ENCODE results near the gene USP31. TPM values are rescaled to one million over a fixed set of nuclear protein-coding genes. Genes with fewer than 3 reads are reported as not detected.

The USP31 gene
- total RNA-seq, 2 experiments from 2014 or later: 5.1 to 5.2 TPM

DNA sequence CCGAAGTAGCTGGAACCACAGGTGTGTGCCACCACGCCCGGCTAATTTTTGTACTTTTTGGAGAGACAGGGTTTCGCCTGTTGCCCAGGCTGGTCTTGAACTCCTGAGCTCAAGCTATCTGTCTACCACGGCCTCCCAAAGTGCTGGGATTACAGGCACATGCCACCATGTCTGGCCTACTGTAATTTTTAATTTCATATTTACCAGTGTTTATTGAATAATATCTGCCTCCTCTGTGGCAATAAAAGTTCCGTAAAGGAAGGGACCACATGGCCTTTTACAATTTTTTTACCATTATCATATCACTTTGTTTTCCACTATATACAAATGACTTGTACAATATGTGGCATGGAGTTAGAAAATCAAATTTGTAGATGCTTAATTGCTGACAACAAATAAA is 7.8 kb downstream of the USP31 start:
- intact Hi-C loops (cut with micrococcal nuclease): no loop called here
- Mint-ChIP-seq H3K27ac (no peak overlapping the region), H3K9me3 (peaks cover 15% of the 10 kb centered on the region), H3K4me1 (ENCODE audit: low read depth) (peaks cover 9% of the 10 kb centered on the region), H3K36me3 (ENCODE audit: low read depth) (peaks cover 14% of the 10 kb centered on the region), H3K4me3 (no peak overlapping the region), H3K27me3 (ENCODE audit: low read depth) (no peaks in the 10 kb centered on the region)
- DNase-seq: no peak
- CTCF ChIA-PET: no interaction called here

DNA sequence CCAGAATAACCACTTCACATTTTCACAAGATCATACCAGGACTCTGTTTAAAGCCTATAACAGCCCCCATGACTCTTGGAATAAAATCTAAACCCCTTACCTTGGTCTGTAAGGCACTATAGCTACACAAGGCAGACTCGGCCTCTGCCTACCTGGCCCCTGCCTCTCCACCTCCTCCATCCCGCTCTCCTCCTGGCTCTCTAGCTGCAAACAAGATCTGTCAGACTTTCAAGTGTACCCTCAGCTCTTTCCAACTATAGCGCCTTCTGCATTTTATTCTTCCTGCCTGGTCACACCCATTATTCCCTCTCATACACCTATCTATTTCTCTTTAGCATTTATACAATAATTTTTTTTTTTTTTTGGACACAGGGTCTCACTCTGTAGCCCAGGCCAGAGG is 8.2 kb downstream of the USP31 start:
- CTCF ChIA-PET: interaction anchor here (0.7 kb wide), 1 partner anchor 245 kb away, joined by 4 read pairs; no protein-coding TSS in a partner anchor
- DNase-seq: no peak
- Mint-ChIP-seq H3K4me3 (no peak overlapping the region), H3K4me1 (ENCODE audit: low read depth) (peaks cover 9% of the 10 kb centered on the region), H3K27ac (no peak overlapping the region), H3K36me3 (ENCODE audit: low read depth) (peaks cover 16% of the 10 kb centered on the region), H3K27me3 (ENCODE audit: low read depth) (no peaks in the 10 kb centered on the region), H3K9me3 (peaks cover 17% of the 10 kb centered on the region)
- intact Hi-C loops (cut with micrococcal nuclease): no loop called here

DNA sequence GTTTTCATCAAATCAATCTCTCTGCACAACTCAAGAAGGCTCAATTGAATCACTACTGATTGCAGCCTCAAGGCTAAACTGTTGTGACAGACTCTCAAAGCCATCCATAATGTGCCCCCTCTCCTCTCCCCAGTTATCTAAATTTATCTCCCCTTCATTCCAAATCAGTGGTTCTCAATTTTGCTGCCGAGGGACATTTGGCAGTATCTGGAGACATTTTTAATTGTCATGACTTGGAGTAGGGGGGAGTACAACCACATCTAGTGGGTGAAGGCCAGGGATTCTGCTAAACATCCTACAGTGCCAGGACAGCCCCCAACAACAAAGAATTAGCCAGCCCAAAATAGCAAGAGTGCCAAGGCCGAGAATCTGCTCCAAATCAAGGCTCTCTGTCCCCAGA is 9.1 kb downstream of the USP31 start:
- H3K9me3 Mint-ChIP-seq: peaks cover 20% of the 10 kb centered on the region
- CTCF ChIA-PET: no interaction called here
- no peak overlapping the region for H3K27ac Mint-ChIP-seq
- no peak for DNase-seq
- intact Hi-C loops (cut with micrococcal nuclease): no loop called here
- peaks cover 20% of the 10 kb centered on the region for H3K36me3 Mint-ChIP-seq (ENCODE audit: low read depth)
- peaks cover 3% of the 10 kb centered on the region for H3K4me1 Mint-ChIP-seq (ENCODE audit: low read depth)
- no peak overlapping the region for H3K4me3 Mint-ChIP-seq
- H3K27me3 Mint-ChIP-seq (ENCODE audit: low read depth): no peaks in the 10 kb centered on the region

DNA sequence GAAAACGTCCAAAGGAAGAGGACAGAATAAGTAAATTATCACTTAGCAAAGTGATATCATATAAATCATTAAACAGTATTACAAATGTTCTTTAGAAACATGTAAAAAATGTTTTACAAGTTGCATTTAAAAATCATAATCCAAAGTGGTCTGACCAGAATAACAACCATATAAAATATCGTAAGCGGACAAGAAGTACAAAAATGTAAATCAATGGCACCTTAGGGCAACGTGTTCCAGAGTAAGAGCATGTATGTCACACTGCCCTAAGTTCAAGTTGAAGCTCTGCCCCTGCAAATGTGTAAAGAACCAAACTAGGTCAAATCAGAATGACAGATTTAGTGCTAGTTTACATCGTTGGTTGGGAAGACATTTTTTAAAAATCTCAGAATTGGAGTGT is 11.4 kb downstream of the USP31 start:
- peaks cover 20% of the 10 kb centered on the region for H3K36me3 Mint-ChIP-seq (ENCODE audit: low read depth)
- H3K9me3 Mint-ChIP-seq: peaks cover 20% of the 10 kb centered on the region
- H3K27me3 Mint-ChIP-seq (ENCODE audit: low read depth): no peaks in the 10 kb centered on the region
- H3K4me3 Mint-ChIP-seq: no peak overlapping the region
- CTCF ChIA-PET: no interaction called here
- H3K27ac Mint-ChIP-seq: no peak overlapping the region
- intact Hi-C loops (cut with micrococcal nuclease): no loop called here
- H3K4me1 Mint-ChIP-seq (ENCODE audit: low read depth): peaks cover 5% of the 10 kb centered on the region
- no peak for DNase-seq

DNA sequence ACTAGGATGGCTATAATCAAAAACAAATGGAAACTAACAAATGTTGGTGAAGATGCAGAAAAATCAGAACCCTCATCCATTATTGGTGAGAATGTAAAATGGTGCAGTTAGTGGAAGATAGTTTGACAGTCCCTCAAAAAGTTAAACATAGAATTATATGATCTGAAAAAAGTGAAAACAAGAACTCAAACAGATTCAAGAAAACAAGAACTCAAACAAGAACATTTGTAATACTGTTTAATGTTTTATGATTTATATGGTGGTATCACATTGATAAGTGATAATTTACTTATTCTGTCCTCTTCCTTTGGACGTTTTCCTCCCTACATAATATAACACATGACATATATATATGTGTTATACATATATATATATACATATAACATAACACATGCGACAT is 12.0 kb downstream of the USP31 start:
- no peak for DNase-seq
- intact Hi-C loops (cut with micrococcal nuclease): no loop called here
- CTCF ChIA-PET: no interaction called here
- Mint-ChIP-seq H3K27me3 (ENCODE audit: low read depth) (no peaks in the 10 kb centered on the region), H3K36me3 (ENCODE audit: low read depth) (peaks cover 20% of the 10 kb centered on the region), H3K9me3 (peaks cover 20% of the 10 kb centered on the region), H3K4me1 (ENCODE audit: low read depth) (peaks cover 9% of the 10 kb centered on the region), H3K4me3 (no peak overlapping the region), H3K27ac (no peak overlapping the region)

DNA sequence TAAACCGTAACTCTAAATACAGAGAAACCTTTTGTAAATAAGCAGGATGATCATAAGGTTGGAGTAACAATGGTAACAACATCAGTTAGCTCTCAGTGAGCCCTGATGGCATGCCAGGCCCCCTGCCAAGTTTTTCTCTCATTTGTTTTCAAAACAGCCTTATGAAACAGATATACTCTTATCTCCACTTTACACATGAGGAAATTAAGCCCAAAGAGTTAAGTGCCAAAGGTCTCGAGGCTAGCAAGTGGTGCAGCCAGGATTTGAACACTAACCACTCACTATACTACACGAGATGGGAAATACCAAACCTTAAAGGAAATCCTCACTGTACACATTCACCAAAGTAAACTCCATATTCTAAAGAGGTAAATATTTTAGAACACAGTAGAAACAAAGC is 15.0 kb downstream of the USP31 start:
- intact Hi-C loops (cut with micrococcal nuclease): no loop called here
- H3K27ac Mint-ChIP-seq: no peak overlapping the region
- CTCF ChIA-PET: no interaction called here
- no peak overlapping the region for H3K4me3 Mint-ChIP-seq
- no peak for DNase-seq
- H3K4me1 Mint-ChIP-seq (ENCODE audit: low read depth): peaks cover 14% of the 10 kb centered on the region
- no peaks in the 10 kb centered on the region for H3K27me3 Mint-ChIP-seq (ENCODE audit: low read depth)
- H3K9me3 Mint-ChIP-seq: peaks cover 20% of the 10 kb centered on the region
- H3K36me3 Mint-ChIP-seq (ENCODE audit: low read depth): peaks cover 20% of the 10 kb centered on the region

DNA sequence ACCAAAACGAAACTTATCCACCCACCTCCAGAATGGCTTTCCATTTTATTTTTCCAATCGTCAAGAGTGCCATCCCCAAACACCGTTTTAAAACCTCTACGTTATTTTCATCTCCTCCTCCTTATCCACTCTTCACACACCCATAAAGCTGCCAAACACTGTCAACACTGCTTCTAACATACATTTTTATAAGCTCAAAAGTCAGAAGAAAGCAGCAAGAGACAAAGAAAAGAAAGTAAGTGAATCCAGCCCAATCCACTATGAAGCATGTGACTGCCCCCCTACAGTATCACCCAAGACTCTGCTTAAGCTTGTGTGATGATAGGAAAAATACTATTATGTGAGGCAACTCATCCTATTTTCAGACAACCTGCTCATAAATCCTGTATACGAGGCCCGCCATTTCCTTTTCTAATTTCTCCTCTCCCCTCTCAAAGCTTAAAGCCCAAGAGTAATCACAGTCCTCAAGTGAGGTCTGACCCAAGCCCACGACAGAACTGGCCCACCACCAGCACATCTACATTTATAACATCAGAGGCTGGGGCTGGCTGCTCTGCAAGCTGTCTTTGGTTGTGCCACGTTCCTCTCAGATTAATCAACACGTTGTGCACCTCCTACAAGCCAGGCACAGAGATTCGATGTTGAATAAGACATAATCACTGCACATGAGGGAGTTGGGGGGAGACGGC is 16.3 kb downstream of the USP31 start:
- no peak for DNase-seq
- Mint-ChIP-seq H3K4me1 (ENCODE audit: low read depth) (peaks cover 14% of the 10 kb centered on the region), H3K27ac (no peak overlapping the region), H3K36me3 (ENCODE audit: low read depth) (peaks cover 13% of the 10 kb centered on the region), H3K4me3 (no peak overlapping the region), H3K9me3 (peaks cover 12% of the 10 kb centered on the region), H3K27me3 (ENCODE audit: low read depth) (no peaks in the 10 kb centered on the region)
- CTCF ChIA-PET: interaction anchor here (0.9 kb wide), 1 partner anchor 198 kb away, joined by 4 read pairs; no protein-coding TSS in a partner anchor
- intact Hi-C loops (cut with micrococcal nuclease): no loop called here

DNA sequence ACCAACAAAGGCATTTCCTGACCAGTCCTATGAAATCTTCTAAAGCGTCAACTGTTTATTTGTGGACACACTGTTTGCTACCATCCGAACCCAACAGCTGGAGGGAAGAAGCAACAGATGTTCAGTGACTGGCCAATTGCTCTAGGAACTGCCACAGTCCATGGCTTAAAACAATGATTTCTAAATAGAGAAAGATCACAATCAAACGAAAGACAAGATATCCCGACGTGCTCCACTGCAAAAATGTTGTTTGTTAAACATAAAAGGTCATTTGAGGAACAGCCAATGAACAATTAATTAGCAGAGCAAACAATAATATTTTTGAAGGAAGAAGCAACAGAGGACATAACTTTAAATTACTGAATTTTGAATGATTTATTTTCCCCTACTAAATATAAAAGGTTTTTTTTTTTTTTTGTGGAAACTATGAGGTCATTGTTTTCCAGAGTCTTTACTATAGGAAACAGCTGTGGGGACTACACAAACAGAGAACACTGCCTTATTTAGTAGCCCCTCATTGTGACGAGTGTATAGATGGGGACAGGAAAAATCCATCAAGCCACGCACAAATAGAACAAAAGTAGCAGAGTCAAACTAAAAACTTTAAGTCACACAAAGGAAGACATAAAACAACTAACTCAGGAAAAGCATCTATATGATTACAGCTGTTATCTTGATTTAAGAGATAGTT is 17.2 kb downstream of the USP31 start:
- peaks cover 14% of the 10 kb centered on the region for H3K4me1 Mint-ChIP-seq (ENCODE audit: low read depth)
- CTCF ChIA-PET: interaction anchor here (0.9 kb wide), 1 partner anchor 199 kb away, joined by 4 read pairs; no protein-coding TSS in a partner anchor
- no peaks in the 10 kb centered on the region for H3K27me3 Mint-ChIP-seq (ENCODE audit: low read depth)
- no peak overlapping the region for H3K27ac Mint-ChIP-seq
- peaks cover 8% of the 10 kb centered on the region for H3K36me3 Mint-ChIP-seq (ENCODE audit: low read depth)
- intact Hi-C loops (cut with micrococcal nuclease): no loop called here
- peaks cover 7% of the 10 kb centered on the region for H3K9me3 Mint-ChIP-seq
- H3K4me3 Mint-ChIP-seq: no peak overlapping the region
- no peak for DNase-seq

DNA sequence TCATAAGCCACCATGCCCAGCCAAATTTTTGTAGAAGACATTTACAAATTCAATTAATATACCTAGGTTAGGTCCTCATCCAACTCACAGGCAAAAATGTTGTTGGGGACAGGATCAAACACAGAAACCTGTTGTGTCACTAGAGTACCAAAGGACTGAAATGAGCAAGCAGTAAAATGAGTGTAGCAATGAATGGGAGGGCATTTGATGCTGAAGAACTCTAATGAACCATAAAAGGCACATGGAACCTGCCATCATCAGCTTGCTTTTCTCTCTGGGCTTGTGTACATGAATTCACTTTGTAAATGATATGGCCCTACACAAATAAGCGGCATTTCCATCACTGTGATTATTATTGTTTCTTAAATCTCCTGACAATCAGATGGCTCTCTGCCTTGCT is 17.8 kb downstream of the USP31 start:
- peaks cover 5% of the 10 kb centered on the region for H3K36me3 Mint-ChIP-seq (ENCODE audit: low read depth)
- DNase-seq: no peak
- CTCF ChIA-PET: no interaction called here
- peaks cover 14% of the 10 kb centered on the region for H3K4me1 Mint-ChIP-seq (ENCODE audit: low read depth)
- intact Hi-C loops (cut with micrococcal nuclease): no loop called here
- H3K4me3 Mint-ChIP-seq: no peak overlapping the region
- H3K27ac Mint-ChIP-seq: no peak overlapping the region
- peaks cover 5% of the 10 kb centered on the region for H3K9me3 Mint-ChIP-seq
- no peaks in the 10 kb centered on the region for H3K27me3 Mint-ChIP-seq (ENCODE audit: low read depth)

DNA sequence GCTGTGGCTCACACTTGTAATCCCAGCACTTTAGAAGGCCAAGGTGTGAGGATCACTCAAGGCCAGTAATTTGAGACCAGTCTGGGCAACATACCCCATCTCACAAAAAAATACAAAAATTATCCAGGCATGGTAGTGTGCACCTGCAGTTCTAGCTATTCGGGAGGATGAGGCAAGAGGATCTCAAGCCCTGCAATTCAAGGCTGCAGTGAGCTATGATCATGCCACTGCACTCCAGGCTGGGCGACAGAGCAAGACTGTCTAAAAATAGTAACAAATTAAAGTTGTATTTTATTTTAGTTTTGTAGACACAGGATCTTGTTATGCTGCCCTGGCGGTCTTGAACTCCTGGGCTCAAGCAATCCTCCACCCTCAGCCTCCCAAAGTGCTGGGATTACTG is 18.2 kb downstream of the USP31 start:
- Mint-ChIP-seq H3K9me3 (peaks cover 3% of the 10 kb centered on the region), H3K4me3 (no peak overlapping the region), H3K4me1 (ENCODE audit: low read depth) (peaks cover 14% of the 10 kb centered on the region), H3K27ac (no peak overlapping the region), H3K36me3 (ENCODE audit: low read depth) (peaks cover 4% of the 10 kb centered on the region), H3K27me3 (ENCODE audit: low read depth) (no peaks in the 10 kb centered on the region)
- intact Hi-C loops (cut with micrococcal nuclease): no loop called here
- CTCF ChIA-PET: no interaction called here
- no peak for DNase-seq

DNA sequence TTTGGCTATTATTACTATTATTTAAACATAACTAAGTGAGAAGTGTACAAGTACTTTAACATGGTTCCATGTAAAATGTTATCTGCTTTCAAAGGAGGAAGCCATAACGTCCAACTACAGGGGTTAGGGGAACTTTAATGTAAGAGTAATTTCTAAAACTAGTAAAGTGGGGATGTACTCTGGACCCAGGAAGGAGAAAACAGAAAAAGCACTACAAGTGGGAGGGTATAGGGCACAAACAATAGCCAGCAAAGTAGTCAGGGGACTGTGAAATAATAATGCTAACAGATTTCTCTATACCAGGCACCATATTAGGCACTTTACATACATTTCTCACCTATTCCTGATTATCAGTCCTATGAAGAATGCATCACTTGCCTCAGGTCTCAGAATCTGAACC is 19.6 kb downstream of the USP31 start:
- CTCF ChIA-PET: no interaction called here
- H3K9me3 Mint-ChIP-seq: no peaks in the 10 kb centered on the region
- intact Hi-C loops (cut with micrococcal nuclease): no loop called here
- H3K27me3 Mint-ChIP-seq (ENCODE audit: low read depth): no peaks in the 10 kb centered on the region
- DNase-seq: no peak
- H3K36me3 Mint-ChIP-seq (ENCODE audit: low read depth): no peaks in the 10 kb centered on the region
- peaks cover 14% of the 10 kb centered on the region for H3K4me1 Mint-ChIP-seq (ENCODE audit: low read depth)
- no peak overlapping the region for H3K27ac Mint-ChIP-seq
- no peak overlapping the region for H3K4me3 Mint-ChIP-seq

DNA sequence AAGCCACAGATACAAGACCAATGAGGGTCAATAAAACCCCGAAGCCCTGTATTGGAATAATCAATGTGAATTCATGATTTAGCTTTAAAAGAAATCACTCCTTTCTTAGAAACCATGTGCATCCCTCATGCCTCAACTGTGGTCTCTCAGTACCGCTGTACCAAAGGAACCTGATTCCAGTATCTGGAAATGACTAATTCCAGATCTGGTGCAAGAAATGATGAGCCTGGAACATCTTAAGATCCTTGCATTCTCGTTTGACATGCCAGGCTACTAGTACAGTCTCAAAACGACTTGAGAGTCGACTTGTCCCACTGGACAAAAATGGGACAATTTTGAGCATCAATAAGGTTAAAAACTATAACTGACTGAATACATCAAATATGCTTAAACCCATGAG is 21.2 kb downstream of the USP31 start:
- H3K9me3 Mint-ChIP-seq: no peaks in the 10 kb centered on the region
- CTCF ChIA-PET: no interaction called here

DNA sequence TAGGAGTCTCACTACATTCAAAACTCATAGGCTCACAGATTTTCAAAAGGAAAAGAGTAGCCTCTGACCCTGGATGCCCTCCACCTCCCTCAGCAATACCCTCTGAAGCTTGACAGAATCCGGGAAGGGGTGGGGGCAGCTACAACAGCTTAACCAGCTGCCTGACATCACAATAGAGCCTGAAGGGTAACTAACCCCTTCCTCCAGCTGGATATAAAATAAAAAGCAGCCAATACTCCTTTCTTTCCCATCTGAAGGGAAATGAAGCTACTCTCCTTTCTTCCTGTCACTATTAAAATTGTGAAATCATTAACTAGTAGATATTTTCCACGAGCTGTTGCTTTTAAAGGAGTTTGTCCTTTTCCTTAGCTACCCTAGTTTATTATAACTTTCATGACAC is 24.0 kb downstream of the USP31 start:
- CTCF ChIA-PET: interaction anchor here (0.6 kb wide), 1 partner anchor 491 kb away, joined by 5 read pairs; no protein-coding TSS in a partner anchor
- DNase-seq: no peak
- Mint-ChIP-seq H3K9me3 (no peaks in the 10 kb centered on the region), H3K36me3 (ENCODE audit: low read depth) (no peaks in the 10 kb centered on the region), H3K27me3 (ENCODE audit: low read depth) (no peaks in the 10 kb centered on the region), H3K4me1 (ENCODE audit: low read depth) (peaks cover 17% of the 10 kb centered on the region), H3K27ac (no peak overlapping the region), H3K4me3 (no peak overlapping the region)
- intact Hi-C loops (cut with micrococcal nuclease): no loop called here

More for the DNA sequence above, 21.2 kb downstream of the USP31 start:
- no peak for DNase-seq
- Mint-ChIP-seq H3K27me3 (ENCODE audit: low read depth) (no peaks in the 10 kb centered on the region), H3K4me3 (no peak overlapping the region), H3K36me3 (ENCODE audit: low read depth) (no peaks in the 10 kb centered on the region), H3K27ac (no peak overlapping the region), H3K4me1 (ENCODE audit: low read depth) (peaks cover 15% of the 10 kb centered on the region)
- intact Hi-C loops (cut with micrococcal nuclease): no loop called here

Measured in activated naive CD4-positive, alpha-beta T cell treated with anti-CD3 and anti-CD28 coated beads for 36 hours (primary cell).